GM18951 (cell line): ENCODE measurements around the gene NKX6-2.

Experiments used
- POLR2A ChIP-seq: IDR thresholded peaks from 4 replicates; pipeline ENCODE4 v1.6.1; 2011; ENCODE audit warnings: mild to moderate bottlenecking; ENCODE audit not compliant: insufficient read length, insufficient read depth; ENCODE audit errors: extremely low read depth
- in situ Hi-C: fragments of 300-500 bp; cut with MboI; formaldehyde crosslinking; loops from one replicate; pipeline ENCODE4 v1.12.0; 2022; ENCODE audit warnings: low sequenced_read_pairs, mixed read lengths, inconsistent platforms; ENCODE audit not compliant: unreplicated experiment

The NKX6-2 gene

GRCh38 chr10:132820056-132820455 lies 34.1 kb upstream of the NKX6-2 start:
- TF ChIP-seq POLR2A, result no peak
- in situ Hi-C loops, result no loop called here

DNA sequence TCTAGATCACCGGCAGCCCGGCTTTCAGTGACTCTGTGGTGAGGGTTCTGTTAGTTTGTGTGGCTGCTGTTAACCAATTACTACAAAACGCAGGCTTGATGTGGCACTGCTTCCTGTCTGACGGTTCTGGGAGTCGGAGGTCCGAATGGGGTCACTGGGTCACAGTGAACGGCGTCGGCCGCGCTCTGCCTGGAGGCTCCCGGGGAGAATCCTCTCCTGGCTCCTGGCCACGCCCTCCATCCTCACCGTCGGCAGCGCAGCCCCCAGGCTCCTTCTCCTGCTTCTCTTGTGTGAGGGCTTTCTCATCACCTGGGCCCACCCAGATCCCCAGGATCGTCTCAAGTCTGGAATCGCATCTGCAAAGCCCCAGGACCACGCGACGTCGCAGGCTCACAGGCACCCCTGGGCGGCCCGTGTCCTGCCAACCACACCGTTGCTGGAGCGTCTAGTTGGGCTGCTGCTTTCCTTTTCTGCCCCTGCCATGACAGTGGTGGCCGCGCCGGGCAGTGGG lies 31.8 kb upstream of the NKX6-2 start:
- in situ Hi-C loops, result no loop called here
- TF ChIP-seq POLR2A, result no peak

GRCh38 chr10:132816718-132817117 lies 30.8 kb upstream of the NKX6-2 start:
- no peak for TF ChIP-seq POLR2A

DNA sequence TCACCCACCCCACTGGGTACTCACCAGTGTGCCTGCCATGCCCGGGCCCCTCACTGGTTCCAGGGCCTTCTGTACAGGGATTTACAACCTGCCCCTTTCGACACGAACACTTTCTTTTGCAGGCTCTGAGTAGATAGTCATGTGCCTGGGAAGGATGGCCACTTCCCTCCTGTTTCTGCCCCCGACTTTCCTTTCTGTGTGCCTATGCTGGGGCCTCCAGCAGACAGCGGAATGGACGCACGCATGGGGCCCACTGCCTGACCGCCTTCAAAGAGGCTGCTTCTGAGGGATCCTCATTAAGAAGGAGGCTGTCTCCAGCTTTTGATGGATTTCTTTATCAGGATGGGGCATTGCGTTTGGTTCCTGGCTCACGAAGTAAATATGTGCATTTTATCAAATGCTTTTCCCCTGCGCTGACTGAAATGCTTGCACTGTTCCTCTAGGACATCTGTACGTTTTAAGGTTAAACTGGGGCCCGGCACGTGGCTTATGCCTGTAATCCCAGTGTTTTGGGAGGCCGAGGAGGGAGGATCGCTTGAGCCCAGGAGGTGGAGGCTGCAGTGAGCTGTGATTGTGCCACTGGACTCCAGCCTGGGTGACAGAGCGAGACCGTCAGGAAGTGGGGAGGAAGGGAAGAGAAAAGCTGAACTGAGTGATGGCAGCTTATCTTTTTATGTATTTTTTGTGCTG lies 29.4 kb upstream of the NKX6-2 start:
- no peak for TF ChIP-seq POLR2A

More at GRCh38 chr10:132816718-132817117, 30.8 kb upstream of the NKX6-2 start:
- in situ Hi-C loops, result no loop called here

DNA sequence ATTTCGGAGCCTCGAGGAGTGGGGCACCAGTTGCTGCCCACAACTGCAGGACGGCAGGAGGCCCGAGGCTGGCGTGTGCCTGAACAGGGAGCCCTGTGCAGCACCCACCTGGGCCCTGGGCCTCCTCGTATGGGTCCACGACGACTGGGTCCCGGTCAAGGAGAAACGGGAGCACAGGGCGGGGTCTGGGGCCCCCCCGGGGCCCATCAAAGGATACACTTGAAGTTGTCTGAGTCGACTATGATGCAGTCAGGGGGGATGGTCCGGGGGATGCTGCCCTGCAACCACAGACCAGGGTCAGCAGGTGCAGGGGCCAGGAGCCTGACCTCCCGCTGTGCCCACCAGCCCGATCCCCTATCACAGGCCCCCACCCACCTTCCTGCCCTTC lies 28.5 kb upstream of the NKX6-2 start:
- no peak for TF ChIP-seq POLR2A
- in situ Hi-C loops, result no loop called here

More for the DNA sequence above, 29.4 kb upstream of the NKX6-2 start:
- in situ Hi-C loops, result no loop called here

DNA sequence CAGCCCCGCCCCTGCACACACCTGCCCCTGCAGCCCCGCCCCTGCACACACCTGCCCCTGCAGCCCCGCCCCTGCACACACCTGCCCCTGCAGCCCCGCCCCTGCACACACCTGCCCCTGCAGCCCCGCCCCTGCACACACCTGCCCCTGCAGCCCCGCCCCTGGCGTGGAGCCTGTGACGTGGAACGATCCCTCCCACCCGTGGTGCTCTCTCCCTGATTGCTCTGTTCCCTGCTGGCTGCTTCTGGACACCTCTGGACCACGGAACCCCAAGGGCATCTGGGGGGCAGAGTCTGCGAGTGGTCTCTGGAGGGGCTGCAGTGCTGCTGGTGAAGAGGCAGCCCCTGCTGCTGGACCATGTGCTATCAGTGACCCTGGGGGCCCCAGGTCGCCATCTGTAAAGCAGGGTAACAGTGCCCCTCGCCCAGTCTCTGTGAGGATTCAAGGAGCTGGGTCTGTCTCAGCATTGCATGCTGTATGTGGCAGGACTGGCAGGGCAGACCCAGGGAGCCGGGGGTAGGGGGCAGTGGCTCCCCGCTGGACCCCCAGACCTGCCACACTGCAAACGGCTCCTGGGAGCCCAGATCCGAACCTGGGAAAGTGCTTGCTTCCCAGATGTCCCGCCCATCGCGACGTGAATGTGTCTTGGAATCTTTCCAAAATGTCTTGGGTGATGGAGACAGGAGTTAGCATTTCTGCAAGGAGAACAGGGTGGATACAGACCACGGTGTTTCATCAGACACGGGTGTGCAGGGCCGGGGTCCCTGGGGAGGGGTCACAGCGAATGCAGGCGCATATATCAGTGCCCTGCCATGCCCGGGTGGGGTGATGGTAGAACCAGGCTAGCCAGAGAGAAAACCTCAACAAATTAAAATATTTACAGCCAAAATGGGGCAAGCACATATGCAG lies 27.9 kb upstream of the NKX6-2 start:
- TF ChIP-seq POLR2A, result no peak
- in situ Hi-C loops, result no loop called here

DNA sequence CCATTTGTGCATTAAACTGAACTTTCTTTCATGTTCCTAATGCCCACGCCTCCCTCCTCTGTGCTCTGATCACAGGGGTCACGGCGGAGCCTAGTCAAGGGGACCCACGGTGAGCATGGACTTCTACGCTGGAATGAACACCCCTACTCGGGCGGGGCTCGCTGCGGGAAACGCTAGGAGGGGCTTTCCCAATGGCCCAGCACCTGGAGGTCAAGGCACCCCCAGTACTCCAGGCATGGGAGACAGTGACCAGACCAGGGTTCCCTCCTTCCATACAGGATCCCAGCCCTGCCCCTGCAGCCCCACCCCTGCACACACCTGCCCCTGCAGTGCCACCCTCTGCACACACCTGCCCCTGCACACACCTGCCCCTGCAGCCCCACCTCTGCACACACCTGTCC lies 27.1 kb upstream of the NKX6-2 start:
- TF ChIP-seq POLR2A, result no peak
- in situ Hi-C loops, result no loop called here

DNA sequence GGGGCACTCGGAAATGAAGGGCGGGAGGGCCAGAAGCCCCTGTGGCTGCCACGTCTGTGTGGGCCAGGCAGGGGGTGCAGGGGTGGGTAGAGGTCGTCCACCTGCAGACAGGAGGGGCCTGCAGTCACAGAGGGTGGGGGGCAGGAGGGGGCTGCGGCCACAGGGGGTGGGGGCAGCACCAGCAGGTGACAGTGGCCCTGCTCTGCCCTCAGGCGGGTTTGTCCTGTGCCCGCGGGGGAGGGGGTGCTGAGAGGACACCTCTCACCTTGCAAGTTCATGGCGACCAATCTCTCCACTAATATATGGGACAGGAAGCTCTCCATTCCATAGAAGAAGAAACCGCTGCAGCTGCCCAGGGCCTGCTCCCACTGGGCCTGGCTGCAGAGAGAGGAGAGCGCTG lies 26.6 kb upstream of the NKX6-2 start:
- in situ Hi-C loops, result no loop called here
- no peak for TF ChIP-seq POLR2A

GRCh38 chr10:132811891-132812481 lies 26.0 kb upstream of the NKX6-2 start:
- no peak for TF ChIP-seq POLR2A
- in situ Hi-C loops, result no loop called here

DNA sequence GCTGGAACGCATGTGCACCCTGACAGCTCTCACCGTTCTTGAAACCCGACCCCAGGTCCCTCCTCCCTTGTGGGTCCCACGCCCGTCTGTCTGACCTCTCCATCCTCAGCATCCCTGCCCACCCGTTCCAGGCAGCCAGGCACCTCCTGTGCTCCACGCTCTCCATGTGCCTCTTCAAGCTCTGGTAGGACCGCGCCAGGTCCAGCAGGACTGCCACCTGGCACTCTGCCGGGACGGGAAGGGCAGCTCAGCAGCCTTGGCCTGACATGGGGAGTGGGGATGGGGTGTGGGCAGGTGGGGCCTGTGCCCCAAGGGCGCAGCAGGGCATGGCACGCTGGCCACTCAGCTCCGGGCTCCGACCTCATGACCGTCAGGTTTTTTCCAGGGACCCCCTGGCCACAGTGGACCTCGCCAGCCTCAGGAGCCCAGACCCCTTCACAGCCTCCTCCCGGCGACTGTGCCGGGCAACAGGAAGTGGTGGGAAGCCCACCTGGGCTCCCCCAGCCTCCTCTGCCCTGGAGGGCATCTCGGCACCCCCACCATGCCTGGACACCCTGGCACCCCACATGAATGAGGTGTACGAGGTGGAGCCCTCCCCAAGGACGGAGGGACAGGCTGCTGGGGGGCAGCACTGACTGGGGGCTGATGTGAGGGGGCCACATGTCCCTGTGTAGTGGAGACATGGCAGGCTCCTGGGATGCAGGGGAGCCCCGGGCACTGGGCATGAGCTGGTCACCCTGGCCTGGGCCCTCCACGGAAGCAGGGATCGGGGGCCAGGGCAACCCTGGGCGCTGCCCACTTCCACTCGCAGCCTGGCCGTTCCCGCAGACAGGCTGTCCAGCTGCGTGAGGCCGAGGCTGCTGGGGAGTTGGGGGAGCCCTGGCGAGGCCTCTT lies 25.1 kb upstream of the NKX6-2 start:
- in situ Hi-C loops, result no loop called here
- no peak for TF ChIP-seq POLR2A

- no peak for TF ChIP-seq POLR2A
- in situ Hi-C loops, result no loop called here
Observed at GRCh38 chr10:132810141-132810806, 24.3 kb upstream of the NKX6-2 start.
